HFF-Myc (cell line): ENCODE results near the gene STX8.
A peak's percentile ranks its signal among the peaks of the same experiment; 100 is the strongest.
"Not testable (repeated sequence)": the region's sequence is repeated elsewhere in the genome, so short reads cannot be mapped to it uniquely, and the experiment has no call there.

Source experiments
- DNase-seq: peaks from one replicate; pipeline ENCODE4 v3.0.0-alpha.2; 2011; ENCODE audit warnings: low read depth; ENCODE audit errors: extremely low read depth
- H3K4me3 ChIP-seq: replicated peaks from 2 replicates; pipeline ENCODE4 v1.5.1; 2011; ENCODE audit warnings: low read depth, mild to moderate bottlenecking, control low read depth, low read length
- TF ChIP-seq, protein P1 (sequence below): IDR thresholded peaks from 2 replicates; pipeline ENCODE4 v1.5.1; 2012; ENCODE audit warnings: mild to moderate bottlenecking, low read depth, low read length, control low read depth; ENCODE audit errors: missing control alignments

Gene STX8

GRCh38 chr17:9557161-9557755, 18.4 kb downstream of the STX8 start:
- TF ChIP-seq, protein P1, sequence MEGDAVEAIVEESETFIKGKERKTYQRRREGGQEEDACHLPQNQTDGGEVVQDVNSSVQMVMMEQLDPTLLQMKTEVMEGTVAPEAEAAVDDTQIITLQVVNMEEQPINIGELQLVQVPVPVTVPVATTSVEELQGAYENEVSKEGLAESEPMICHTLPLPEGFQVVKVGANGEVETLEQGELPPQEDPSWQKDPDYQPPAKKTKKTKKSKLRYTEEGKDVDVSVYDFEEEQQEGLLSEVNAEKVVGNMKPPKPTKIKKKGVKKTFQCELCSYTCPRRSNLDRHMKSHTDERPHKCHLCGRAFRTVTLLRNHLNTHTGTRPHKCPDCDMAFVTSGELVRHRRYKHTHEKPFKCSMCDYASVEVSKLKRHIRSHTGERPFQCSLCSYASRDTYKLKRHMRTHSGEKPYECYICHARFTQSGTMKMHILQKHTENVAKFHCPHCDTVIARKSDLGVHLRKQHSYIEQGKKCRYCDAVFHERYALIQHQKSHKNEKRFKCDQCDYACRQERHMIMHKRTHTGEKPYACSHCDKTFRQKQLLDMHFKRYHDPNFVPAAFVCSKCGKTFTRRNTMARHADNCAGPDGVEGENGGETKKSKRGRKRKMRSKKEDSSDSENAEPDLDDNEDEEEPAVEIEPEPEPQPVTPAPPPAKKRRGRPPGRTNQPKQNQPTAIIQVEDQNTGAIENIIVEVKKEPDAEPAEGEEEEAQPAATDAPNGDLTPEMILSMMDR: no peak
- DNase-seq: no peak
- no peak overlapping the region for H3K4me3 ChIP-seq

GRCh38 chr17:9554715-9555114, 20.9 kb downstream of the STX8 start:
- DNase-seq, H3K4me3 ChIP-seq: not testable (repeated sequence)
- TF ChIP-seq, protein P1: peak; percentile 38

DNA sequence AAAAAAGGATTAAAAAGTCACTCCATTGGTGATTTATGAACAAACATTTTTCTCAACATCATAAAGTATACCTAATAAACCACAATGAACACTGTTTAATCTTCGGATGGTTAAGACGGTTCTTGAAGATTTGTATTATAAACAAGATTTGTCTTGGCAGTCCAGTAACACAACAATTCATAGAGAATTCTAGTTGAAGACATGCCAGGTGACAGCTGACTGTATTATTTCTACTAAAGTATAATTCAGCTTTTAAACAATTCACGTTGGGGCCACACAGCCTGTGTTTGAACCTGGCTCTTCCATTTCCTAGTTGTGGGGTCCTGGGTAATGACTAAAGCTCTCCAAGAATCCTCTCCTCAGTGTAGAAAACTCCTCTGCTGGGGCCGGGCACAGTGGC, 22.0 kb downstream of the STX8 start:
- no peak overlapping the region for H3K4me3 ChIP-seq
- TF ChIP-seq, protein P1: no peak
- no peak for DNase-seq

DNA sequence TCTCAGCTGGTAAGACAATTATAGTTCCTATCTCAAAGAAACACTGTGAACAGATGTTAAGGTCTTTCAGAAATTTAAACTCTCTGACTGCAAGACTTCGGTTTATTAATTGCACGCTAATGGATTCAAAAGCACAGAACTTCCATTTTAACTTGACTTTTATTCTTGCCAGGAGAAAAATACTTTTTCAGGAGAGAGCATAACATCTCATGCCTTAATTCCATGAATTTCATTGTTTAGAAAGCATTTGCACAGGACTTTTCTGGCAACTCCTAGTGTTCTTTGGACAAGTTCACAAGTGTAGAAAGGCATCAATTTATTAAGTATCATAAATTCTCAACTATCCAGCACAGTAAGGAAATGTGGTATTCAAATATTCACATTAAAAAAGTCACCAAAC, 22.4 kb downstream of the STX8 start:
- TF ChIP-seq, protein P1: no peak
- H3K4me3 ChIP-seq: no peak overlapping the region
- DNase-seq: no peak

DNA sequence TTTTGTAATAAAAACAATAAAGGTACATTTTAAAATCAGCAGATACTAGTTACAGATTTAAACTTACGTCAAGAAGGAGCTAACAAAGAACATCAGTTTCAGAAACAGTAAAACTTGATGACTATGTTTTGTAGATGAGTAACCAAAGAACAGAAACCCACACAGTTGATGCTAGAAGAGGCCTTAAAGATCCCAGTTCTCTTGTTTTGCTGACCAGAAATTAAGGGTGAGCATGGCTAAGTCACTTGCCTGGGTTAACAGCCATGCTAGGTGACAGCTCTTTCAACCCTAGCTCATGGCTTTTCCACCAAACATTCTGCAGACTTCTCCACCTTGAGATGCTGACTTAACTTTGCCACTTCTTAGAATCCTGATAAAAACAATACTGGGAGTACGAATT, 26.4 kb downstream of the STX8 start:
- TF ChIP-seq, protein P1: no peak
- DNase-seq: no peak
- H3K4me3 ChIP-seq: no peak overlapping the region

DNA sequence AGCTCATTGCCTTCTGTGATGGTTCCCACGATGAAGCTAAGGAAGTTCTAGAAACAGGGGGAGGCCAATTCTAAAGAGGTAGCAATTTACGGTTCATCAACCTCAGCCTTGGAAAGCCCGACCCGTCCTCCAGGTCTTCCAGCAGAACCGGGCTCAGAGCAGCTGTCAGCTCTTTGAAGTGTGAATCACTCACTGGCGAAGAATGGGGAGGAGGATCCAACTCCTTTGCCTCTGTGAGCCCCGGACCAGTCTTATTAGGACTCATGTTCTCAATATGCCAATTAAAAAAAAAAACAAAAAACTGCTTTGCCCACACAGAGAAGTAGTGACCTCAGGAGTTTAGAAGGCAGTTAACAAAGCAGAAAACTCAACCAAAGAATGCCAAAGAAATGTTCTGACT, 31.4 kb downstream of the STX8 start:
- TF ChIP-seq, protein P1: no peak
- DNase-seq: no peak
- H3K4me3 ChIP-seq: no peak overlapping the region

- DNase-seq: no peak
- TF ChIP-seq, protein P1: no peak
- H3K4me3 ChIP-seq: no peak overlapping the region
Observed at GRCh38 chr17:9541718-9542117, 33.9 kb downstream of the STX8 start.
